Heart right ventricle (tissue), 16 donors: ENCODE data around the gene ANKRD30BL. TPM values are rescaled to one million over a fixed set of nuclear protein-coding genes. Genes with fewer than 3 reads are reported as not detected.
"Not testable (repeated sequence)": the region's sequence is repeated elsewhere in the genome, so short reads cannot be mapped to it uniquely, and the experiment has no call there.

ENCODE experiments used
- ATAC-seq, 8 donors: fragments of 200-7000 bp; cut with Tn5 transposase; one replicate each; pipeline ENCODE4 v1.9.1; 2020; ENCODE audit warnings: mild to moderate bottlenecking in 8 of 8, moderate library complexity in 8 of 8, moderate number of reproducible peaks in 1 of 8
- DNase-seq, 2 donors: peaks; one replicate each; pipeline ENCODE4 v3.0.0-alpha.2; 2020
- H3K27ac ChIP-seq, 10 donors: fragments of 200-600 bp; sonication (generic) in 2 of 10; one replicate each; pipeline versions ENCODE4 v1.5.0 to v1.8.0; 2020 to 2022; ENCODE audit warnings: mild to moderate bottlenecking in 3 of 10
- H3K27me3 ChIP-seq, 7 donors: fragments of 200-600 bp; one replicate each; pipeline ENCODE4 v1.8.0; 2021 to 2022; ENCODE audit warnings: mild to moderate bottlenecking in 2 of 7
- H3K36me3 ChIP-seq, 9 donors: fragments of 200-600 bp; sonication (generic) in 1 of 9; one replicate each; pipeline versions ENCODE4 v1.5.0 to v1.8.0; 2020 to 2022; ENCODE audit warnings: mild to moderate bottlenecking in 2 of 9
- H3K4me1 ChIP-seq, 9 donors: fragments of 200-600 bp; sonication (generic) in 1 of 9; one replicate each; pipeline versions ENCODE4 v1.5.0 to v1.8.0; 2020 to 2022; ENCODE audit warnings: mild to moderate bottlenecking in 4 of 9
- H3K4me3 ChIP-seq, 10 donors: fragments of 200-600 bp; sonication (generic) in 2 of 10; one replicate each; pipeline versions ENCODE4 v1.5.0 to v1.8.0; 2020 to 2022; ENCODE audit warnings: mild to moderate bottlenecking in 7 of 10, moderate library complexity in 2 of 10
- H3K9me3 ChIP-seq, 11 donors: fragments of 200-600 bp in 10 of 11; sonication (generic) in 2 of 11; one replicate each; pipeline versions ENCODE4 v1.5.0 to v1.8.0; 2013 to 2022; ENCODE audit warnings: mild to moderate bottlenecking in 2 of 11, control low read depth in 1 of 11, moderate library complexity in 1 of 11
- CTCF ChIP-seq, 9 donors: fragments of 200-600 bp; sonication (generic) in 2 of 9; IDR thresholded peaks; one replicate each; pipeline versions ENCODE4 v1.5.0 to v1.8.0; 2021 to 2022; ENCODE audit warnings: antibody characterized with exemption in 9 of 9, mild to moderate bottlenecking in 5 of 9, moderate library complexity in 1 of 9
- WGBS, 2 donors: extraction: QIAGEN DNeasy Blood & Tissue Kit; methylation state at CpG; one replicate each; pipeline ENCODE4 v1.1.7; 2013; ENCODE audit warnings: inconsistent platforms in 1 of 2; 5-methylcytosine and 5-hydroxymethylcytosine counted together
- intact Hi-C, 10 donors: fragments of 100-400 bp; cut with DNase I; formaldehyde crosslinking; loops; one replicate each; pipeline versions ENCODE4 v1.11.1 to v1.14.2; 2022
- long read RNA-seq, 3 donors: library from polyadenylated mRNA; unstranded; transcript quantifications; one replicate each; pipeline ENCODE4 v2.0.0, GENCODE V29; 2020 to 2021
- polyA plus RNA-seq, 2 donors: library from polyadenylated mRNA; stranded (reverse); fragments of 200-250 nt; gene quantifications; one replicate each; pipeline ENCODE4 v1.2.3, GENCODE V29; 2013
- total RNA-seq, 10 donors: library from RNA; stranded (reverse); fragmentation: NEBNext Ultra II Directional in 3 of 10; extraction: Animal tissue kit (Norgen Biotek cat#: 25700) in 3 of 10; gene quantifications; one replicate each; pipeline versions ENCODE4 v1.2.1 to v1.2.4, GENCODE V29; 2021 to 2023
- donor health status: Arrhythmogenic right ventricular cardiomyopathy.
- donor health status: ischemic (EF 13 %, LVEDD 7.1; RV severe dilation, severe dysfunction).
- donor health status: healthy with polysubstance abuse.
- donor health status: DM: no; HTN: yes; CAD: no.
- donor health status: DM: no; HTN: no; CAD: no.
- donor health status: ischemic (EF 25% LVEDD 6.9; RV normal size, moderate dysfunction).
- donor health status: ischemic (EF 25% LVEDD 5.7; RV mildly dilated, moderate dysfunction).
- donor health status: healthy.
- donor health status: DM: yes; HTN: yes; CAD: no.
- donor health status: Ischemic cardiomyopathy.
- donor health status: ischemic (EF 35%, LVEDD 5.7; RV mildly dilated, moderate dysfunction).
- donor health status: nonischemic (EF 11% LVEDD 7.7; RV severe dilation, severe dysfunction).
- donor health status: DM: yes; HTN: yes; CAD: no.
- donor health status: PGD.
- donor health status: ischemic (EF 29% LVEDD 5.4; RV normal size, mild dysfunction).
- donor health status: nonischemic (EF 23%, LVEDD 6.1; RV moderate dilation, normal function).

ANKRD30BL gene, protein sequence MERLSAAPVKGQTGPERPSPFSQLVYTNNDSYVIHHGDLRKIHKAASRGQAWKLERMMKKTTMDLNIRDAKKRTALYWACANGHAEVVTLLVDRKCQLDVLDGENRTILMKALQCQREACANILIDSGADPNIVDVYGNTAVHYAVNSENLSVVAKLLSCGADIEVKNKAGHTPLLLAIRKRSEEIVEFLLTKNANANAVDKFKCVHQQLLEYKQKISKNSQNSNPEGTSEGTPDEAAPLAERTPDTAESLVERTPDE
- total RNA-seq (not detected), polyA plus RNA-seq (not detected)
- long read RNA-seq, donor 1, result 0 reads
- long read RNA-seq, donor 2, result 0 reads
- long read RNA-seq, donor 3, result 0 reads

GRCh38 chr2:132161161-132162124 lies at the start of gene ANKRD30BL:
Gene ANKRD30BL (minus strand): TSS chr2:132161952. CDS start chr2:132161705, 247 bp downstream.
- H3K36me3 ChIP-seq, H3K27me3 ChIP-seq, intact Hi-C loops, H3K9me3 ChIP-seq, ATAC-seq, DNase-seq, H3K27ac ChIP-seq, H3K4me1 ChIP-seq, H3K4me3 ChIP-seq: not testable (repeated sequence)
- 84 to 88% methylated on average over 35 to 48 of the region's 48 CpGs for WGBS, 2 donors

DNA sequence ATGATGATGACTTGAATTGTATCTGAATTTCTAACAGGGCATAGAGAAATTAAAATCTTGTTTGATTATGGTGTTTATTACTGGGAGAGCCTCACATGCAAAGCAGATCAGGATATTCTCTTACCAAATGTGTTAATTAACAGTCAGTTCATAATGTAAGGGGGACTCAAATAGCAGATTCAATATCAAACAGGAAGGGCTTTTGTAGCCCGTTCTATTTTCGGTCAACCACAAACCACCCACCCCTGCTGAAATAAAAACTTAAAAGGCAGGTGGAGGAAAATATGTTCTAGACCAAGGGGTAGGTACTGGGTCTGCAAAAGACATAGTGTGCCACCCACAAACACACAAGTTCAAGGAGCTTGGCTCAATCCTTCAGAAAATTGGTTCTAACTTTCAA lies 41.1 kb upstream of the ANKRD30BL start:
- H3K36me3 ChIP-seq, H3K4me3 ChIP-seq, intact Hi-C loops, H3K4me1 ChIP-seq, H3K27ac ChIP-seq, H3K27me3 ChIP-seq, ATAC-seq, H3K9me3 ChIP-seq, DNase-seq: not testable (repeated sequence)
- WGBS, 2 donors, result 63 to 80% methylated on average over 2 of the region's 2 CpGs

- H3K4me1 ChIP-seq, DNase-seq, H3K9me3 ChIP-seq, H3K27ac ChIP-seq, H3K36me3 ChIP-seq, intact Hi-C loops, H3K4me3 ChIP-seq, H3K27me3 ChIP-seq, ATAC-seq: not testable (repeated sequence)
- 60 to 63% methylated on average over 5 of the region's 5 CpGs for WGBS, 2 donors
These were observed 31.1 kb upstream of the ANKRD30BL start for GRCh38 chr2:132192854-132193253.

DNA sequence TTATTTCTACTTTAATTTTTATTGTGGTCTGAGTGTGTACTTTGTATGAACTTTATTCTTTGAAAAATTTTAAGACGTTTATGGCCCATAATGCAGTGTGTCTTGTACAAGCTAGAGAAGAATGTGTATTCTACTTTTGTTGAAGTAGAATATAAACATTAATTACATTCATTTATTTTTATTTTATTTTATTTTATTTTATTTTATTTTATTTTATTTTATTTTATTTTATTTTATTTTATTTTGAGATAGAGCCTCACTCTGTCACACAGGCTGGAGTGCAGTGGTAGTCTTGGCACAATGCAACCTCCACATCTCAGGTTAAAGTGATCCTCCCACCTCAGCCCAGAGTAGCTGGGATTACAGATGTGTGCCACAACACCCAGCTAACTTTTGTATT lies 5.3 kb upstream of the ANKRD30BL start:
- H3K4me3 ChIP-seq, H3K27ac ChIP-seq, H3K9me3 ChIP-seq, intact Hi-C loops, H3K27me3 ChIP-seq, ATAC-seq, H3K36me3 ChIP-seq, H3K4me1 ChIP-seq, DNase-seq: not testable (repeated sequence)
- 75% methylated on average over 1 of the region's 1 CpG for WGBS, 2 donors

DNA sequence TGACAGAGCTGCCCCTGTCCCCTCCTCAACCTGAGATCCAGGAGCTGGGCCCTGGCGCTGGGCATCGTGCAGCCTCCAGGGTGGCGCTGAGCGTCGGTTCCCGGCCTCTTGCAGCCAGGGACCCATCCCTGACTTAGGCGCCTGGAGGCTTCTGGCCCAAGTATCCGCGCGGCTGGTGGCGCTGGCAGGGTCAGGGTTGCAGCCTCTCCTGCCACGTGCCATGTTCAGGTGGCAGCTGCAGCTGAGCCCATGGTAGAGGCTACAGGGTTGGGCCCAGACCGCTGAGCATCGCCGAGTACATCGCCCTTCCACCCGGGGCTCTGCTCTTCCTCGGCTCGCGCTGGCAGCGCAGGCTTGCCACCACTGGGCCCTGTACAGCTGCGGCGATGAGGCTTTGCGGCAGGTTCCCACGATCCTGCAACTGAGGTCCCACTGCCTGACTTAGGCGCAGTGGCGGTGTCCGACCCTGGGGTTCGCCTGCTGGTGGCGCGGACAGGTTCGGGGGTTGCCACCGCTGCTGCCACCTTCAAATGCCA lies 441 bp upstream of the ANKRD30BL start:
- H3K9me3 ChIP-seq, H3K27ac ChIP-seq, H3K36me3 ChIP-seq, ATAC-seq, intact Hi-C loops, H3K27me3 ChIP-seq, DNase-seq, H3K4me1 ChIP-seq, H3K4me3 ChIP-seq: not testable (repeated sequence)
- WGBS, 2 donors, result 88 to 92% methylated on average over 25 to 33 of the region's 33 CpGs

GRCh38 chr2:132146774-132147173 lies 15.0 kb downstream of the ANKRD30BL start:
- H3K9me3 ChIP-seq, H3K27me3 ChIP-seq, H3K4me3 ChIP-seq, H3K4me1 ChIP-seq, H3K27ac ChIP-seq, H3K36me3 ChIP-seq, ATAC-seq: not testable (repeated sequence)
- WGBS, 2 donors, result 3 to 4% methylated on average over 4 of the region's 4 CpGs
- TF ChIP-seq CTCF (IDR thresholded peaks at IDR 0.05), result peak; percentile 29 to 74 (median 64)
- intact Hi-C loops, result loop anchor here in 1 of 10 donors (10.0 kb wide), 1 partner anchor 992 kb away; no protein-coding TSS in a partner anchor
- DNase-seq, result peak in 1 of 2 donors; percentile 41
